HepG2 (cell line): Measurements from ENCODE around the gene RANBP17. TPM values are rescaled to one million over a fixed set of nuclear protein-coding genes. Genes with fewer than 3 reads are reported as not detected.

ENCODE experiments used
- ATAC-seq: fragments of 200-7000 bp; cut with Tn5 transposase; 3 replicates; pipeline ENCODE4 v1.9.1; 2020; ENCODE audit warnings: mild to moderate bottlenecking, moderate library complexity
- BruUV-seq: library from RNA; stranded (reverse); fragments of 400-500 nt; replicated peaks from 2 replicates; lab custom pipeline; 2021; lab: Mats Ljungman, UMichigan
- CTCF ChIA-PET: fragments of 300-600 bp; formaldehyde crosslinking; extraction: SDS; loops from one replicate; lab custom pipeline; 2021; ENCODE audit warnings: low total read pairs, inconsistent platforms, low intra/inter-chr PET ratio; lab: Yijun Ruan, JAX
- POLR2A ChIA-PET: fragments of 350-600 bp; sonication (Branson Sonifier 250); formaldehyde crosslinking; loops from one replicate; lab custom pipeline; 2020; ENCODE audit warnings: antibody characterized with exemption, inconsistent platforms; lab: Yijun Ruan, JAX
- DNase-seq: peaks from one replicate; pipeline ENCODE4 v3.0.0-alpha.2; 2015; ENCODE audit warnings: low spot score
- FAIRE-seq: peaks from 3 replicates; lab custom pipeline; 2011; peaks lifted over from hg19 to GRCh38; lab: Jason Lieb, UNC
- H2AFZ ChIP-seq: one replicate; pipeline ENCODE4 v1.6.1; 2011; ENCODE audit warnings: low read length, inconsistent platforms
- H3K27ac ChIP-seq: fragments of 300-600 bp; 3 replicates; pipeline ENCODE4 v1.8.0; 2011; ENCODE audit warnings: mixed run types, mild to moderate bottlenecking, mixed read lengths, low read length, inconsistent platforms; ENCODE audit not compliant: insufficient read depth; ENCODE audit errors: extremely low read length
- H3K27me3 ChIP-seq, 2 experiments: fragments of 200-600 bp in 1 of 2; 2 replicates in 1 of 2; 3 replicates in 1 of 2; pipeline versions ENCODE4 v1.6.0 to v1.8.0; 2011; ENCODE audit warnings: low read length in 2 of 2, mild to moderate bottlenecking in 2 of 2, moderate library complexity in 2 of 2, inconsistent platforms in 1 of 2; ENCODE audit not compliant: insufficient read depth in 2 of 2, control insufficient read depth in 1 of 2
- H3K36me3 ChIP-seq, 2 experiments: fragments of 200-600 bp in 1 of 2; replicated peaks in 1 of 2; 2 replicates in 1 of 2; 3 replicates in 1 of 2; pipeline versions ENCODE4 v1.5.1 to v1.8.0; 2011; ENCODE audit warnings: low read length in 2 of 2, inconsistent platforms in 1 of 2; ENCODE audit not compliant: insufficient read depth in 2 of 2, control insufficient read depth in 1 of 2
- H3K4me1 ChIP-seq: 2 replicates; pipeline ENCODE4 v1.5.1; 2012; ENCODE audit warnings: low read length, inconsistent platforms; ENCODE audit not compliant: insufficient read depth
- H3K4me2 ChIP-seq: 2 replicates; pipeline ENCODE4 v1.6.0; 2011; ENCODE audit warnings: low read depth, low read length, inconsistent platforms
- H3K4me3 ChIP-seq, 3 experiments: fragments of 200-600 bp in 1 of 3; sonication (generic), shearing (Covaris generic) in 1 of 3; replicated peaks in 1 of 3; 2 replicates each; pipeline ENCODE4 v1.5.1; 2011 to 2016; ENCODE audit warnings: low read length in 3 of 3, inconsistent platforms in 2 of 3, low read depth in 2 of 3, mild to moderate bottlenecking in 2 of 3, control low read depth in 1 of 3, mixed read lengths in 1 of 3; ENCODE audit not compliant: insufficient read depth in 1 of 3
- H3K79me2 ChIP-seq: one replicate; pipeline ENCODE4 v1.6.1; 2011; ENCODE audit warnings: low read length, inconsistent platforms; ENCODE audit not compliant: insufficient read depth
- H3K9ac ChIP-seq: 2 replicates; pipeline ENCODE4 v1.6.0; 2011; ENCODE audit warnings: mild to moderate bottlenecking, low read depth, low read length, inconsistent platforms; ENCODE audit not compliant: insufficient read depth
- H3K9me3 ChIP-seq: 2 replicates; pipeline ENCODE4 v1.5.1; 2012; ENCODE audit warnings: mild to moderate bottlenecking, low read length
- H4K20me1 ChIP-seq: 2 replicates; pipeline ENCODE4 v1.6.0; 2011; ENCODE audit warnings: inconsistent platforms, mild to moderate bottlenecking, low read length, moderate library complexity; ENCODE audit not compliant: insufficient read depth
- HNRNPL ChIP-seq: fragments of 200-400 bp; formaldehyde crosslinking; IDR thresholded peaks from 2 replicates; pipeline ENCODE4 v1.6.1; 2017; ENCODE audit warnings: mild to moderate bottlenecking, low read depth, low read length
- MAFF ChIP-seq: IDR thresholded peaks from 2 replicates; pipeline ENCODE4 v1.6.1; 2011; ENCODE audit warnings: low read depth, low read length, improper control_type of control experiment
- MAFK ChIP-seq, 2 experiments: IDR thresholded peaks in 1 of 2; conservative IDR thresholded peaks in 1 of 2; 2 replicates each; pipeline ENCODE4 v1.6.1; 2011; ENCODE audit warnings: improper control_type of control experiment in 2 of 2, low read length in 2 of 2
- MIXL1 ChIP-seq: IDR thresholded peaks from 2 replicates; pipeline ENCODE4 v1.6.1; 2016
- TEAD2 ChIP-seq: sonication (generic); formaldehyde crosslinking; IDR thresholded peaks from 2 replicates; pipeline ENCODE4 v1.9.0; 2021; ENCODE audit warnings: missing genetic modification reagents
- ZMYM3 ChIP-seq: sonication (generic); formaldehyde crosslinking; IDR thresholded peaks from 2 replicates; pipeline ENCODE4 v1.5.1; 2020; ENCODE audit warnings: mild to moderate bottlenecking, missing genetic modification reagents
- ZNF460 ChIP-seq: sonication (generic); formaldehyde crosslinking; IDR thresholded peaks from 2 replicates; pipeline ENCODE4 v1.5.1; 2020; ENCODE audit warnings: missing genetic modification reagents, mild to moderate bottlenecking, borderline replicate concordance
- ZNF644 ChIP-seq: IDR thresholded peaks from 2 replicates; pipeline ENCODE4 v1.6.1; 2016; ENCODE audit warnings: low read depth
- WGBS: methylation state at CpG from one replicate; pipeline ENCODE4 v1.1.6; 2017; ENCODE audit warnings: low lambda C conversion rate; 5-methylcytosine and 5-hydroxymethylcytosine counted together
- in situ Hi-C: cut with HindIII; loops from 2 replicates; pipeline ENCODE4 v1.10.0; 2017; ENCODE audit warnings: low pct_unique_long_range_greater_than_20kb; ENCODE audit not compliant: extremely low pct_ligation_motif_present
- intact Hi-C: fragments of 100-400 bp; cut with micrococcal nuclease; formaldehyde crosslinking; loops from one replicate; pipeline ENCODE4 v1.10.0; 2022; ENCODE audit not compliant: unreplicated experiment
- polyA plus RNA-seq, 8 experiments: library from polyadenylated mRNA; depleted of rRNA in 3 of 8; stranded (reverse) in 7 of 8; unstranded in 1 of 8; fragments of >200 nt; fragmentation: Illumina TruSeq in 4 of 8; extraction: Trizol in 4 of 8; gene quantifications; 2 replicates each; pipeline versions ENCODE4 v1.2.1 to v1.2.3, GENCODE V29; 2011 to 2016; ENCODE audit warnings: low read depth in 4 of 8, missing spikeins in 1 of 8, mixed read lengths in 1 of 8; ENCODE audit not compliant: insufficient read depth in 1 of 8
- total RNA-seq, 5 experiments: library from RNA; depleted of rRNA; stranded (reverse); fragments of >200 nt; fragmentation: Illumina TruSeq; extraction: Trizol; gene quantifications; 2 replicates each; pipeline ENCODE4 v1.2.3, GENCODE V29; 2016; ENCODE audit warnings: low read depth in 1 of 5

Gene RANBP17
- total and polyA plus RNA-seq, 2 of the 13 experiments (the other 11 are each of a cell fraction or from before 2014, with no cell fraction given), result not detected

- no peak overlapping the region for H2AFZ ChIP-seq
- H3K9ac ChIP-seq, result no peak overlapping the region
- H3K4me2 ChIP-seq, result no peak overlapping the region
- BruUV-seq, result no TSS peak
- in situ Hi-C loops (no loop called here), intact Hi-C loops (no loop called here)
- CTCF ChIA-PET, result no interaction called here
- H3K4me1 ChIP-seq, result no peaks in the 10 kb centered on the region
- POLR2A ChIA-PET, result no interaction called here
- DNase-seq (no peak), FAIRE-seq (no peak), ATAC-seq (no peak)
- H3K36me3 ChIP-seq, result no peaks in the 10 kb centered on the region
- no peak for TF ChIP-seq ZMYM3
- no peak for TF ChIP-seq ZNF460 (CRISPR knock-in tag)
- TF ChIP-seq MAFK (conservative IDR thresholded peaks at IDR 0.05 in 1 of 2, IDR thresholded peaks at IDR 0.05 in 1 of 2; ENCODE audit: low read length in 2 of 2), result peak; percentile 56 to 82; a peak in 3 of 4 replicates
- TF ChIP-seq HNRNPL, result no peak
- peak; percentile 76 for TF ChIP-seq MAFF
- no peak for TF ChIP-seq MIXL1 (CRISPR knock-in tag)
- no peak overlapping the region for H3K27ac ChIP-seq
- H3K4me3 ChIP-seq, result no peak overlapping the region
- H3K9me3 ChIP-seq, result no peaks in the 10 kb centered on the region
- WGBS, result 7% methylated on average over 3 of the region's 3 CpGs
- no peaks in the 10 kb centered on the region for H4K20me1 ChIP-seq
- H3K79me2 ChIP-seq, result no peaks in the 10 kb centered on the region
- peaks cover 2 to 24% of the 10 kb centered on the region in 2 experiments; a peak in 3 of 5 replicates for H3K27me3 ChIP-seq
Measured at GRCh38 chr5:171323007-171323406, 461.2 kb downstream of the RANBP17 start.

DNA sequence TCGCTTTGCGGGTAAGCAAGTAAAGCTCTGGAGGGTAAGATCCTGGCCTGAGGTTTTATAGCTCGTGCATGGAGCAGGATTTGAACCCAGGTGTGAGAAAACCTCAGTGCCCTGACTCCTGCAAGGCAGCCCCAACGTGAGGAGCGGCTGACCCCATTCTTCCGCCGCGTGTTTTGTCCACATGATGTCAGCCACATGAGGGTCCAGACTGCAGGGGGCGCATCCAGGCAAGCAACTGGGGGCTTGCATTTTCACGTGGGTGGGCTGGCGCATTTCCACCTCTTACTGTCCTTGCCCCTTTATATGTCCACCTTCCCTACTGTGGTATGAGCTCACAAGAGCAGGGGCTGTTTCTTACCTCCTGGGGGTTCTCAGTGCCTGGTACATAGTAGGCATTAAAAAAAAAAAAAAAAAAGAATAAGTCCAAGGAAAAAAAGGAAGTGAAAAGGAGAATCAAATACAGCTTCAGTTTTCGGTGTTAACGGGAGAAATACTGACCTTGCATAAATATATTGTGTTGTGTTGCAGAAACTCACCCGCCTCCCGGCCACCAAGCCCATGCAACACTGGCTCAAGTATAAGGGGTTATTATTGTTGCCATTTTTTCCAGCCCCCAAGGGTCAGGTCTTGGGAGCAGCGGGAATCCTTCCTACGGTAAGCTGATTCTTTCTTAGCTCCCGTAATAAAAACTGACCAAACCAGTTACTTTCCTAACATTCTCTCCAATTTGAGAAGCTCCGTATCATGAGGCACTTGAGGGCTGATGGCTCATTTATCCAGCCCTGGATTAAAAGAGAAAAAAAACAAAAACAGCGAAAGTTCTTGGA, 462.2 kb downstream of the RANBP17 start:
- intact Hi-C loops, result no loop called here
- FAIRE-seq, result no peak
- Histone ChIP-seq H3K27ac (no peak overlapping the region), H3K27me3 (peaks cover 0 to 29% of the 10 kb centered on the region in 2 experiments; a peak in 2 of 5 replicates), H4K20me1 (no peaks in the 10 kb centered on the region), H2AFZ (no peak overlapping the region), H3K79me2 (no peaks in the 10 kb centered on the region), H3K9ac (no peak overlapping the region), H3K4me2 (no peak overlapping the region), H3K4me3 (no peak overlapping the region)
- POLR2A ChIA-PET, result no interaction called here
- DNase-seq, result no peak
- TF ChIP-seq ZNF644 (CRISPR knock-in tag) (no peak), TEAD2 (CRISPR knock-in tag) (no peak), MAFF (0 out of 2 replicates have a peak, but pooled peaks have one; percentile 6)
- TF ChIP-seq, all 625 proteins: peak for 1
- Histone ChIP-seq H3K9me3 (no peaks in the 10 kb centered on the region), H3K4me1 (no peaks in the 10 kb centered on the region), H3K36me3 (no peaks in the 10 kb centered on the region)
- 38% methylated on average over 20 of the region's 20 CpGs for WGBS
- in situ Hi-C loops, result no loop called here
- CTCF ChIA-PET, result no interaction called here
- ATAC-seq, result no peak
- no TSS peak for BruUV-seq
